SKM-1 (cell line): ENCODE data around the gene ARG1.
A peak's percentile ranks its signal among the peaks of the same experiment; 100 is the strongest.
"Not testable (repeated sequence)": the region's sequence is repeated elsewhere in the genome, so short reads cannot be mapped to it uniquely, and the experiment has no call there.

Experiments
- DNase-seq: peaks from one replicate; lab custom pipeline; 2025; ENCODE audit not compliant: unreplicated experiment; lab: John Stamatoyannopoulos, UW

ARG1 gene

DNA sequence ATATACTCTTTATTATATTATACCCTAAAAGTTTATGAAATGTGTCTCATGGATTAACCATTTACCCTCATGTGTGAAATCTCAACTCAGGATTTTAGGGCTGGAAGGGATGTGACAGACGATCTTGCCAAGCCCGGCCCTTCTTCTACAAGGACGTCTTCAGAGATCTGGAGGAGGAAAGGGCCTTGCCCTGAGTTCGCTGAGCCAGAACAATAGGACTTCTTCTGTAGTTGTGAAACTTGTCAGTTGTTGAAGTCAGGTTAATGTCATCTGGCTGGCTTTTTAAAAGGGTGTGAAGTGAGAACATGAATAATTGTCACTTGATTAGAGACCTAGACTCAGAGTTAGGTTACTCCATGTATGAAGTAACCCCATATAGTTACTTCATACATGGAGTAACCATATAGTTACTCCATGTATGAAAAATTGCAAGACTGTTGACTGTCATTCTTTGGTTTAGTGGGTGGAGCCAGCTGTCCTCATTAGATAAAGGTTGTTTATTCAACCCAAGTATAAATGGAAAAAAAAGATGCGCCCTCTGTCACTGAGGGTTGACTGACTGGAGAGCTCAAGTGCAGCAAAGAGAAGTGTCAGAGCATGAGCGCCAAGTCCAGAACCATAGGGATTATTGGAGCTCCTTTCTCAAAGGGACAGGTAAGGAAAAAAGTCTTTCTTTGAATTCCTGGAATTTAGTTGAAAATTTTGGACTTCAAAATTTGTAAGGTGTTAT lies at the start of gene ARG1:
Gene ARG1 (plus strand): TSS at position 541 of the 730 bp plus-strand sequence. CDS start 57 bp downstream, at position 598.
- DNase-seq, result no peak

DNA sequence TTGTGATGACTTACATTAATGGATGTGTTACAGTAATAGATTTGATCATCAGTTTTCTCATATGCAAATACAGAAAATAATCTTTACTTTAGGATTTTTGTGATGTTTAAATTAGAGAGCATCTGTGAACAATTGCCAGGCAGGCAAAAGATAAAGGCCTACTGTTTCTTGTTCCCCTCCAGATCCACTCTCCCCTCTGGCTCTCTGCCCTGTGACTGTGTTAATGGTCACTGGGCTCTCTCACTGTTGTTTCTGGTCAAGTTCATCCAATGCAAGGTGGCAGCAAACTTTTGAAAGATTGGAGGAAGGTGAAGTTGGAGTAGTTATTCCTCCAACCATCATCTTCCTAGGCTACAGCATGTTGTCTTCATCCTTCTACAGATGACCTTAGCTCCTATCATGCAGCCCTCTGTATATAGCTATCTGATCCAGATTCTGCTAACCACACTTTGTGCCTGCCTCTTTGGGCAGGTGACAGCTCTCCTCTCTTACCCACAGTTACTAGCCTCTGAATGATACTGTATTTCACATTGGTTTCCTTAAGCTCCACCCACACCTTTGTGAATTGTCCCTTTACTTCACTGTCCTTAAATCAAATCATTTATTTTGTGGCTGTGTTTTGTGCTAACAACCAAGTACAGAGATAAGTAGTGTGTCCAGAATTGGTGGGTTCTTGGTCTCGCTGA lies 48.9 kb upstream of the ARG1 start:
- DNase-seq, result no peak

DNA sequence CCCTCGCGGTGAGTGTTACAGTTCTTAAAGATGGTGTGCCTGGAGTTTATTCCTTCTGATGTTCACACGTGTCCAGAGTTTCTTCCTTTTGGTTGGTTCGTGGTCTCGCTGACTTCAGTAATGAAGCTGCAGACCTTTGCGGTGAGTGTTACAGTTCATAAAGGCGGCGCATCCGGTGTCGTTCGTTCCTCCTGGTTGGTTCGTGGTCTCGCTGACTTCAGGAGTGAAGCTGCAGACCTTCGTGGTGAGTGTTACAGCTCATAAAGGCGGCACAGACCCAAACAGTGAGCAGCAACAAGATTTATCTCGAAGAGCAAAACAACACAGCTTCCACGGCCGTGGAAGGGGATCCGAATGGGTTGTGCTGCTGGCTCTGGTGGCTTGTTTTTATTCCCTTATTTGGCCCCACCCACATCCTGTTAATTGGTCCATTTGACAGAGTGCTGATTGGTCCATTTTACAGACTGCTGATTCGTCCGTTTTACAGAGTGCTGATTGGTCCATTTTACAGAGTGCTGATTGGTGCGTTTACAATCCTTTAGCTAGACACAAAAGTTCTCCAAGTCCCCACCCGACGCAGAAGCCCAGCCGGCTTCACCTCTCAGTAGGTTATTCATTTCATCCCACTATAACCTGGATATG lies 48.2 kb upstream of the ARG1 start:
- DNase-seq, result no peak

DNA sequence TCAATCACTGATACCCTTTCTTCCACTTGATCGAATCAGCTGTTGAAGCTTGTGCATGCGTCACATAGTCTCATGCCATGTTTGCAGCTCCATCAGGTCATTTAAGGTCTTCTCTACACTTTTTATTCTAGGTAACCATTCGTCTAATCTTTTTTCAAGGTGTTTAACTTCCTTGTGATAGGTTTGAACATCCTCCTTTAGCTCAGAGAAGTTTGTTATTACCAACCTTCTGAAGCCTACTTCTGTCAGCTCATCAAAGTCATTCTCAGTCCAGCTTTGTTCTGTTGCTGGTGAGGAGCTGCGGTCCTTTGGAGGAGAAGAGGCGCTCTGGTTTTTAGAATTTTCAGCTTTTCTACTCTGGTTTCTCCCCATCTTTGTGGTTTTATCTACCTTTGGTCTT lies 42.1 kb upstream of the ARG1 start:
- DNase-seq, result not testable (repeated sequence)

DNA sequence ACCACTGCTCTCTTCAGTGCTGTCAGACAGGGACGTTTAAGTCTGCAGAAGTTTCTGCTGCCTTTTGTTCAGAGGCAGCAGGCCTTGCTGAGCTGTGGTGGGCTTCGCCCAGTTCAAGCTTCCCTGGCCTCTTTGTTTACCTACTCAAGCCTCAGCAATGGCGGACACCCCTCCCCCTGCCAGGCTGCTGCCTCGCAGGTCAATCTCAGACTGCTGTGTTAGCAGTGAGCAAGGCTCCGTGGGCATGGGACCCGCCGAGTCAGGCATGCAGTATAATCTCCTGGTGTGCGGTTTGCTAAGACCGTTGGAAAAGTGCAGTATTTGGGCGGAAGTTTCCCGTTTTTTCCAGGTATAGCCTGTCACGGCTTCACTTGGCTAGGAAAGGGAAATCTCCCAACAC lies 41.3 kb upstream of the ARG1 start:
- DNase-seq, result not testable (repeated sequence)

DNA sequence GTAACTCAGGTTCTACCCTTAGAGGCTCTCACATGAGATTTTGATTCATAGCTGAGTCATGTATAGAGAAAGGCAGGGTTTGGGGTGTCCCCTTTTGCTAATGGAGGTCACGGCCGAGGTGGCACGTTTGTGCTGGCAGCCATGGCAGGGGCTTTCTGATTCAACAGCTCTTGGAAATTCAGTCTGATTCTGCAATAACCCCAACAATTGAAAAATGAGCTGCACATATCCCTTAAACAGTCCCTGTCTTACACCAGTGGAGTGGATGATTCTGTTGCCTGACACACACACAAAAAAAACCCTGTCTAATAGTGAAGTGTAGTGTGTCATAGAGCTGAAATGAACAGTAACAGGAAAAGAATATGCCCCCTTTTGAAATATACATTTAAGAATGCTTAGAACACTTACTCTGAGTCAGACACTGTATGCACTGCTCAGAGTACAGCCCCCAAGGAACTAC lies 40.4 kb upstream of the ARG1 start:
- DNase-seq, result no peak

DNA sequence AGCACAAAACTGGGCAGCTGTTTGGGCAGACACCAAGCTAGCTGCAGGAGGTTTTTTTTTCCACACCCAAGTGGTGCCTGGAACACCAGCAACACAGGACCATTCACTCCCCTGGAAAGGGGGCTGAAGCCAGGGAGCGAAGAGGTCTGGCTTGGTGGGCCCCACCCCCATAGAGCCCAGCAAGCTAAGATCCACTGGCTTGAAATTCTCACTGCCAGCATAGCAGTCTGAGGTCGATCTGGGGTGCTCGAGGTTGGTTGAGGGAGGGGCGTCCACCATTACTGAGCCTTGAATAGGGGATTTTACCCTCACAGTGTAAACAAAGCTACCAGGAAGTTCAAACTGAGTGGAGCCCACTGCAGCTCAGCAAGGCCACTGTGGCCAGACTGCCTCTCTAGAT lies 34.4 kb upstream of the ARG1 start:
- DNase-seq, result not testable (repeated sequence)

DNA sequence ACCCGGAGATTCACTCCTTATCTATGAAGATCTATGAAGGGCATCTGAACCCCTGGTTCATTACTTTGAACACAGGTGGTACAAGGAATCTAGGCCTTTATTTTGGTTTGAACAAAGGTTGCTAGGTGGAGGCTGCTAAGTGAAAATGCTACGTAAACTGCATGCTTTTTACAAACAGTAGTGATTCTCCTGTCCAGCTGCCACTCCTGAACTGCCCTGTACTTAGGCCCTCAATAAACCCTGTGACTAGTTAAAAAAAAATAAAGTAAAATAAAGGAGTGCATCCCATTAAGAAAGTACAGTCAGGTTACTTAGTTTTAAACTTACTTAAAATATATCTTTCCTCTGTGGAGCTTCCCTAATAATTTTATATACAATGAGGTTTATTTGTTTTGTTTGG lies 27.7 kb upstream of the ARG1 start:
- no peak for DNase-seq

DNA sequence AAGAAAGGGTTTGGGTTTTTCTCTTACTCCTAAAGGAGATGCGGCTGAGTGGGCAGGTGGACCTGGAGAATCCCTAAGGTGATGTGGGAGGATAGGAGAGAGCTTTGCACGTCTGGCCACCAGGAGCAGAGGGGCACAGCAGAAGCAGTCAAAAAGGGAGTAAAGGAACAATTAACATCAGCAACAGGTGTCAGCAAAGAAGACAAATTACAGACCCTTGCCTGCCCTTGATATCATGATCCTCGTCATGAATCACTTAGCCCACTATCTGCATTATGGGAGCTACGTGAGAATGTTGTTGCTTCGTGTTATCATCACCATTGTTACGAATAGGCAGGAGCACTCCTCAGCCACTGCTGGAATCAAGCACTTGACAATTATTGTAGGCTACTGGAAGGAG lies 25.5 kb upstream of the ARG1 start:
- DNase-seq, result no peak

DNA sequence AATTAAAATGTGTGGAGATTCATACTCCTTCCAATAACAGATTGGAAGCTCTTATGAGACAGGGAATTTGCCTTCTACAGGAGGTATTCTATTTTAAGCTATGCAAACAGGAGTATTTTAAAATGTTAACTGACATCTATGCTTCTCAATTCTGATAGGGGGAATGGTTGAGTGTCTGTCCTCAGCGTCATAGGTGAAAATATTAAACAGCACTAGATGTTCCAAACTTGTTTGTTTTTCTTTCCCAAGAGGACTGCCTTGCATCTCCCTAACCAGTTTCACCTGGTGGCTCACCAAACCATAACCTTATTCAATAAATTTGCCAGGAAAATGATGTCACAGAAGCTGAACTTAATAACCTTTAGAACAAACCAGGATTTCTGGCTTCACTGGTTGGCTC lies 24.6 kb upstream of the ARG1 start:
- DNase-seq, result no peak

DNA sequence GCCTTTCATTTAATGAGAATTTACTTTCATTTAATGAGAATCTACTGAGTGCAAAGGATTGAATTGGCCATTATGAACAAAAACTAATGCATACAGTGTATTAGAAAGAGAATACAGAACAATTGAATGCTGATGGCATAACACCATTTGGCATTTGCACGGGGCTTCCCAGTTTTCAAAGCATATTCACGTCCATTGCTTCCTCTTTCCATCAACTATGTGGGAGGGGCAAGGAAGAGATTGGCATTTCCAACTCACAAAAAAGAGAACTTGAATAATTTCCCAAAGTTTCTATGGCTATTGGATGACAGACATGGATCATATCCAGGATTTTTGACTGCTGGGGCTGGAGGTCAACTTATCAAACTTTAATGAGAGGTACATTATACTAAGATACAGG lies 23.2 kb upstream of the ARG1 start:
- no peak for DNase-seq

DNA sequence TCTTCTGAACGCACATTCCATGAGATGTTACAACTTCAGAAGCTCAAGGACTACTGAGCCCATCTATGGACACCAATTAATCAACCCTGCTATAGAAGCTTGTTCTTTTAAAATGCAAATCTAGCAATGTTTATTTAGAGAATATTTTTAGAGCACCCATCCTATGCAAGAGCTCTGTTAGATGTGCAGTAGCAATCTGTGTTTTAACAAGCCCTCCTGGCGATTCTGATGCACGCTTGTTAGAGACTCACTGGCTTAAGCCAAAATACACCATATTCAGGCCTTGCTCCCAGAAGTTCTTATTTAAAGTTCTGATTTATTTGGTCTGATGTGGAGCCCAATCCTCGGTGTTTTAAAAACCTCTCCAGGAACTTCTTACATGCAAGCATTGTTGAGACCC lies 21.1 kb upstream of the ARG1 start:
- DNase-seq, result no peak

DNA sequence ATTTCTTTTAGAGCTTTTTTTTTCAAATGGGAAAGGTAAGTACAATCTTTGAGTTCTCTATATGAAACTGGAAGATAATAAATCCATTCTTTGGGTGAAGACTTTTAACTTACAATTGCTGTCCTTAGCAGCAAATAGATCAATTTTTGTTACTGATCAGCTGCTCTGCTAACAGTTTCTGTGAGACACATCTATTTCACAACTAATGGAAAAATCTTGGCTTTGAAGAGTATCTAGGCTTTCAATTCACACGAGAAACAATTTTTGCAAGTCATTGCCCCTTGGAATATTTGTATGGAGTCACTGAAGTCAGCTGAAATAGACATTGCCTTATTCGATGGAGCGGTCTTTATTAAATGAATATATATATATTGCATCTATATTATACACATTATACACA lies 20.5 kb upstream of the ARG1 start:
- no peak for DNase-seq

DNA sequence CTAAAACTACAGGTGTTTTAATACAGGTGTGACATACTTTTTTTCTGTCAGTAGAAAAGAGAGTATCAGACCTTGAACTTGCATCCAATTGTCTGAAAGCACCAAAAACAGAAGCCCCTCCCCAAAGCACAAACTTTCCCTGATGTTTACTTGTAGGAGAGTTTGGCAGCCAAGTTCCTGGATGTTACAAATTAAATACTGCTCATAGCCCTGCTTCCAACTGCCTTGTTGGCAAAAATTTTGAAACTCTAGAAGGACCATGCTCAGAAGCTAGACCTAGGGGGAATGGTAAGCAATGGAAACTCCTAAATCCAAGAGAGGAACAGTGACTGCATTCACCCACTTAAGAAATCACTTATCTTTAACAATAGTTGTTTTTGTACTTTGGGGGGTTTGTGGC lies 17.0 kb upstream of the ARG1 start:
- DNase-seq, result no peak

DNA sequence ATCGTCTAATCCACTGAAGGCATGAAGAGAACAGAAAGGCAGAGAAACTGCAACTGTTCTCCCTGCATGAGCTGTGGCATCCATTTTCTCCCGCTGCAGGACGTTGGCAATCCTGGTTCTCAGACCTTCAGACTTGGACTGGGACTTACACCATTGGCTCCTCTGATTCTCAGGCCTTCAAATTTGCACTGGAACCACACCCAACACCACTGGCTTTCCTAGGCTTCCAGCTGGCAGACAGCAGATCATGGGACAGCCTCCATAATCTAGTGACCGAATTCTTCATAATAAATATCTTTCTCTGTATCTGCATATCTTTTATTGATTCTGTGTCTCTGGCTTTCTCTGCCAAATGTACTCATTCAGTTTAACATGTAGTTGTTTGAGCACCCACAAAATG lies 14.1 kb upstream of the ARG1 start:
- DNase-seq, result no peak

DNA sequence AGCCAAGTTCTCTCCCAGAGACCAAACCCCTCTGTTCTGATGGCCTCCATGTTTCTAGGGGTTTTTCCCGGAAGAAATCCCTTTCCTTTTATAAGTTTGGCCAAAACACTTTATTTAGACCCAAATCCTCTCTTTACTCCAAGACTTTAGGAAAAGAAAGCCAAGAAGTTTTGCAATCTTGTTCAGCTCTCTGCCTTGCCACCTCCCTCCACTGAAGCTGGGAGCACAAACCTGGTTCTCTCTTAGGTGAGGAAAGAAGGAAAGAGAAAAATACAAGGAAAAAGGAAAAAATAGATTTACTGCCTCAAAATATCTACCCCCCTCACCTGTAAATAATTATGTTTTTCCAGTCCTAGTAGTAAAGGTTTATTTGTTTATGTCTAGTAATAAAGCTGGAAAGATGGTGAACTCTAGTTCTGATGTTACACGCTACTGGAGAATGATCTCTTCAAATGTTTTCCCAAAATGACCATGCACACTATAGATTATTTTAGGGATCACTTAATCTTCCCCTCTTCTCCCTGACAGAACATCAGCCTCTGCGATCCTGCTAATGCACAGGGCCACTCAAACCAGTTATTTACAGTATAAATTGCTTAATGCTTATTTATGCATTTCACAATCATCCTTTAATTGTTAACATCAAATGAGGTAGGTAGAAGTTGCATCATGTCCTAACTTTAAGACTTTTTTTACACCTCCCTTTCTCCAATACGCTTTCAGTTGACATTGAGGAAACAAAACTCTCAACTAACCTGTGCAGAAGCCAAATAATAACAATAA lies 10.9 kb upstream of the ARG1 start:
- DNase-seq, result no peak

DNA sequence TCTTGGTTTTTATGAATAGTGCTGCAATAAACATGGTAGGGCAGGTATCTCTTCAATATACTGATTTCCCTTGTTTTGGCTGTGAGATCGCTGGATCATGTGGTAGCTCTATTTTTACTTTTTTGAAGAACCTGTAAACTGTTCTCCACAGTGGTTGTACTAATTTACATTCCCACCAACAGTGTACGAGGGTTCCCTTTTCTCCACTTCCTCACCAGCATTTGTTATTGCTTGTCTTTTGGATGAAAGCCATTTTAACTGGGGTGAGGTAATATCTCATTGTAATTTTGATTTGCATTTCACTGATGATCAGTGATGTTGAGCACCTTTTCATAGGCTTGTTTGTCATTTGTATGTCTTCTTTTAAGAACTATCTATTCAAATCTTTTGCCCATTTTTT lies 8.0 kb upstream of the ARG1 start:
- no peak for DNase-seq

DNA sequence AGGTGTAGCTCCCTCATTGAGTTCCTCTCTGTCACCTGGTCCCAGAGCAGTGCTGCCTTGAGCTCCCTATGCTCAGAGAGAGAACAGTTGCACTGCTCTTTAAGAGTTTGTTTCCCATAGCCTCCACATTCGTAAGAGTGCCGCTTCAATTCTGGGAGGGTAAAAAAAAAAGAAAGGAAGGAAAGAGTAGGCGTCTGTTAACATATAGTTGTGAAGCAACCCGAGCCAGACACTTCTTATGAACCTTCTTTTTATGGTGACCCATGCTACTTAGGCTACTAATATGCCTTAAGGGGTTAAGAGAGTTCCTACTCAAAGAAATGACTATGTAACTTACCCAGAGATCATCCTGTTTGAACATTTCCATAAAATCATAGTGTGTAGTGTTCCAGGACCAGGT lies 4.3 kb upstream of the ARG1 start:
- DNase-seq, result no peak

DNA sequence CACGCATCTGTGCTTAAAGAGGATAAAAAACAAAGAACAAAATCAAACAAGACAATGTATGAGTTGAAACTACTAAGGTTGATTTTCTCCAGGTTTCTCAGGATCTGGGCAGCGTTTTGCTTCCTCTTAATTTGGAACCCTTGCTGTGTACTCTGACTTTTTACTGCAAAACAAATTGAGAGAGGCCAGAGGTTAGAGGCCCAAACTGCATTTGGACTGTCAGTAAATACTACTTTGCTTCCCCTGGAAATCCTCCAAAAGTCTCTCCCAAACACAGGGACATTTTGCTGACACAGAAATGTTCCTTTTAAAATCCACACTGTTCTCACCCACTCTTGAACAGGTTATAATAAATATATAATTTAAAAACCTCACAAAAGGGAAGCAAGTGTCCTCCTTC lies 1.1 kb downstream of the ARG1 start:
- no peak for DNase-seq

DNA sequence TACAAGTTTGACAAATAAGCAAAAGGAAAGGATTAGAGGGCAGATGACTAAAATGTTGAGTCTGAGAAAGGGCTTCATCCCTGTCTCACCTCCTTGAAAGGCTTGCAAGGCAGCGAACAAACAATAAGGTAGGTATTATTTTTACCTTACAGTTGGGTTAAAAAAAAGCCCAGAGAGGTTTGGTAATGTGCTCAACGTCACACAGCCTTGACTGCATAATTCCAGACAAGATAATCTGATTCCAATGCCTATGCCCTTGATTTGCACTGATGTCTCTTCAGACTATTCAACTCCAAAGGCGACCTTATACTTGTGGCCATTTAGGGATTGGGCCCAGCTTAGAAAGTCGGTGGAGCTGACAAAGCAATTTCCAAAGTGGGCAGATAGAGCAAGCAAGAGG lies 1.7 kb downstream of the ARG1 start:
- DNase-seq, result no peak

DNA sequence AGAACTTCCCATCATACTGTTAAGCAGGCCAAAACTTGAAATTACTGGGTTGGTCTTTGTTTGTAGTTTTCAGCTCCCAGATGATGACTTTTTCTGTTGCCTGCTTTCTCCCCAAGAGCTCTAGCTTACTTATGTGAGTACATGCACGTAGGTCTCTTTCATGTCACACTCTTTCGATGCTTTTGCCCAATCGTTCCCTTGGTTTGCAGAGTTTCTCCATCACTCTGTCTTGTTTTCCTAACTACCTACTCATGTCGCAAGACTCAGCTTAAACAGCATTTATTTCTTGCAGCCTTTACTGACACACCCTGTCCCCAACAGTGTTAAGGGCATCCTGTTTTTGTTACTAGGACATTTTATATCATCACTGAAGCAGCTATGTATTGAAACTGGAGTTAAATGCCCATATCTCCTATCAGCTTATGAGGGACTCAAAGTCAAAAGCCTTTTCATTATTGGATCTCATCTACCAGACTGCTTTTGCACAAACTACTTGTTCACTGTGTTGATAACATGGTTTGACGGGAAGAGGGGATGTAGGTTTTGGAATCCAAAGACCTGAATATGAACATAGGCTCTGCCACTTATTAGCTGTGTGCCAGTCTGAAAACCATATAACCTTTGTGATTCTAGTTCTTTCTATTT lies 2.9 kb downstream of the ARG1 start:
- DNase-seq, result peak; percentile 55
